Activated T-cell treated with anti-CD3 and anti-CD28 coated beads for 1 hour (primary cell): Measurements from ENCODE around the gene GRIK4.
"Not testable (repeated sequence)": the region's sequence is repeated elsewhere in the genome, so short reads cannot be mapped to it uniquely, and the experiment has no call there.

ENCODE experiments used
- DNase-seq: peaks from one replicate; pipeline ENCODE4 v3.0.0-alpha.2; 2020; ENCODE audit warnings: low read depth

Gene GRIK4, protein sequence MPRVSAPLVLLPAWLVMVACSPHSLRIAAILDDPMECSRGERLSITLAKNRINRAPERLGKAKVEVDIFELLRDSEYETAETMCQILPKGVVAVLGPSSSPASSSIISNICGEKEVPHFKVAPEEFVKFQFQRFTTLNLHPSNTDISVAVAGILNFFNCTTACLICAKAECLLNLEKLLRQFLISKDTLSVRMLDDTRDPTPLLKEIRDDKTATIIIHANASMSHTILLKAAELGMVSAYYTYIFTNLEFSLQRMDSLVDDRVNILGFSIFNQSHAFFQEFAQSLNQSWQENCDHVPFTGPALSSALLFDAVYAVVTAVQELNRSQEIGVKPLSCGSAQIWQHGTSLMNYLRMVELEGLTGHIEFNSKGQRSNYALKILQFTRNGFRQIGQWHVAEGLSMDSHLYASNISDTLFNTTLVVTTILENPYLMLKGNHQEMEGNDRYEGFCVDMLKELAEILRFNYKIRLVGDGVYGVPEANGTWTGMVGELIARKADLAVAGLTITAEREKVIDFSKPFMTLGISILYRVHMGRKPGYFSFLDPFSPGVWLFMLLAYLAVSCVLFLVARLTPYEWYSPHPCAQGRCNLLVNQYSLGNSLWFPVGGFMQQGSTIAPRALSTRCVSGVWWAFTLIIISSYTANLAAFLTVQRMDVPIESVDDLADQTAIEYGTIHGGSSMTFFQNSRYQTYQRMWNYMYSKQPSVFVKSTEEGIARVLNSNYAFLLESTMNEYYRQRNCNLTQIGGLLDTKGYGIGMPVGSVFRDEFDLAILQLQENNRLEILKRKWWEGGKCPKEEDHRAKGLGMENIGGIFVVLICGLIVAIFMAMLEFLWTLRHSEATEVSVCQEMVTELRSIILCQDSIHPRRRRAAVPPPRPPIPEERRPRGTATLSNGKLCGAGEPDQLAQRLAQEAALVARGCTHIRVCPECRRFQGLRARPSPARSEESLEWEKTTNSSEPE

DNA sequence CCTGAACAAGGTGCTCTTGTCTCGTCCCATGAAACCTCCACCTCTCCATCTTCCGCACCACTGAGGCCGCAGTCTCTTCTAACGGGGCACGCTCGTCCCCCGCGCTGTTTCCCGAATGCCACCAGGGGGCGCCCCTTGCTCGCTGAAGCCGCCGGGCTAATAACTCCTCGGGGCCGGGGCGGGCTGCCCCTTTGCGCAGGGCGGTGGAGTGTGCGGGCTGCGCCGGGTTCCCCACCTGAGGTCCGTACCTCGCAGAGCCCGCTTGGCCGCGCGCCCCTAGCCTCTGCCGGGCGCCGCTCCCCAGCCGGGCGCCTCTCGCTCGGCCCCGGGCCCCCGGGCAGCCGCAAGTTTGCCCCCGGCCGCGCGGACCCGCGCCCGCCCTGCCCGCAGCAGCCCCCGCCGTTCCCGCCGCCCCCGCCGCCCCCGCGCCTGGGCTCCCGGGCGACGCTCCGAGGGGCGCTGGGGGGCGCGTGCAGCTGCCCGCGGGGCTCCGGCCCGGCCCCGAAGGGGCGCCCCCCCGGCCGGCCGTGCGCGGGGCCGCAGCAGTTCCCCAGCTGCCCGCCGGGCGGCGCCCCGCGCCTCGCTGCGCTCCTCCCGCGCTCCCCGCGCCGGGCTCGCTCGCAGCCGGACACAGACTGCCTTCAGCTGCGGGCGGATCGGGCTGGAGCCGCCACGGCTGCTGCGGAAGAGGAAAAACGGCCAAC, at the start of gene GRIK4:
GRIK4 (plus strand) TSS at position 633 of the 704 bp plus-strand sequence. CDS start 148,571 bp downstream, outside the sequence.
- DNase-seq = peak; percentile 72

DNA sequence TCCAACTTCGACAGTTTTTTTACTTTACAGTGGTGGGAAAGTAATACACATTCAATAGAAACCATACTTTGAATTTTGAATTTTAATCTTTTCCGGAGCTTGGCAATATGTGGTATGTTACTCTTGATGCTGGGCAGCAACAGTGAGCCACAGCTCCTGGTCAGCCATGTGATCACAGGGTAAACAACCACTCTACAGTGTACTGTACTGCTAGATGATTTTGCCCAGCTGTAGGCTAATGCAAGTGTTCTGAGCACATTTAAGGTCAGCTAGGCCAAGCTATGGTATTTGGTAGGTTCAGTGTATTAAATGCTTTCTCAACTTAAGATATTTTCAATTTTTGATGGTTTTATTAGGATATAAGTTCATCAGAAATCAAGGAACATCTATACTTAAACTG, 48.7 kb upstream of the GRIK4 start:
- no peak for DNase-seq

- DNase-seq = no peak
These were observed 45.5 kb upstream of the GRIK4 start for GRCh38 chr11:120465921-120466534.

DNA sequence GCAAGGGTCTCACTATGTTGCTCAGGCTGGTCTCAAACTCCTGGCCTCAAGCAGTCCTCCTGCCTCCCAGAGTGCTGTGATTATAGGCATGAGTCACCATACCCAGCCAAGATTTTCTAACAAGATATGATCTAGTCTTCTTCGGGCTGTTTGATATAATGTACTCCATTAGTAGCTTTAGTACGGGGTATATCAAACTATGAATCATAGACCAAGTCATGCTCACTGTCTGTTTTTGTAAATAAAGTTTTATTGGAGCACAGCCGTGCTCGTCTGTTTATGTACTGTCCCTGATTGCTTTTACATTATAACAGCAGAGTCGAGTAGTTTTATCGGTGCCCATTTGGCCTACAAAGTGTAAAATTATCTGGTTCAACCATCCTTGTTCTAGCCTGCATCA, 43.9 kb upstream of the GRIK4 start:
- DNase-seq = no peak

GRCh38 chr11:120471131-120471530, 40.4 kb upstream of the GRIK4 start:
- DNase-seq = no peak

- no peak for DNase-seq
These were observed 39.6 kb upstream of the GRIK4 start for GRCh38 chr11:120471994-120472393.

GRCh38 chr11:120473503-120473902, 38.0 kb upstream of the GRIK4 start:
- no peak for DNase-seq

DNA sequence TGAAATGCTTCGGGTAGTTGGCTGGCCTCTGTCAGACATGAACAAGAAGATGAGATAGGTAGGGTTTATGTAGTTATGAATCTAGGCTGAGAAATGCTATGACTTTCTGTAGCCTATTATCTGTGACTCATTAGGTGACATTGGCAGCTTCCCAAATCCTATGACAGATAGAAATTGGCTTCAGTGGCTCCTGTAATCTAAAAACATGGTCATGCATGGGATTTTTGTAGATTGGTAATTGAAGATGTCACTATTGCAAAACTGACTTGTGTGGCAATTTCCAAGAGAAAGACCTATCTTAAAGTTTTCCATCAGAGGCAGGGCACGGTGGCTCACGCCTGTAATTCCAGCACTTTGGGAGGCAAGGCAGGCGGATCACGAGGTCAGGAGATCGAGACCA, 29.4 kb upstream of the GRIK4 start:
- DNase-seq = no peak

GRCh38 chr11:120484722-120485121, 26.8 kb upstream of the GRIK4 start:
- DNase-seq = no peak

DNA sequence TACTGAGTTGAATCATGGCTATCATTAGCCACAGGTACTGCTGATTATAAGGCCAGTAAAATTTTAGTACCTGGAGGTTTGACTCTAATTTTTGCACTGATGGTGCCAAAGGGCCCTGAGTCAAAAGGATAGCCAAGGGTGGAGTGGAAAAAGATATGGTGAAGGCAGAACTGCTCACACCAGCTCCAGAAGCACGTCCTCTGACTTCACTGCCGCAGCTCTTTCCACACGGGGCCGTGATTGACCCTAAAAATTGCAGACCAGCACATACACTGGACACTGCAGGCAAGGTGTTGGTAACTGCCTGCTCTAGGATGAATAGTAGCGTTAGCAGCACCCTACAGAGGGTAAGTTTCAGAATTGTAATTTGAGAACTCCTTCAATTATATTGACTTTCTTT, 25.4 kb upstream of the GRIK4 start:
- no peak for DNase-seq

GRCh38 chr11:120489799-120490198, 21.7 kb upstream of the GRIK4 start:
- no peak for DNase-seq

- DNase-seq = no peak
These were observed 19.1 kb upstream of the GRIK4 start for GRCh38 chr11:120492486-120492885.

DNA sequence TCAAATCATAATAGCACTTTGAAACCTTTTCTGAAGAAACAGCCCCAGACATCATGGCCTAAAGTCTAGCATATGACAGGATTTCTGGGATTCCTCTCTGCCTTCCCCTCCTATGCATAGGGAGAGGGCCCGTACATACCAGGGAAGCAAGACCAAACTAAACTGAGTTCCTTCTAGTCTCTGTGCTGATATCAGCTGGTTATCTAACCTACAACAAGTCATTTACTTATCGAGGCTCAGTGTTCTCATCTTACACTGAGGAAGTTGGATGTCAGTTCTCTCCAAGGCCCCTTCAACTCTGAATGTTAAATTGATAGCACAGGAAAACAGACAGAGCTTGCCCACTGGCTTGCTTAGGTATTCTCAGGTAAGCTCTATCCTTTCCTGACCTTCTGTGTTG, 17.0 kb upstream of the GRIK4 start:
- no peak for DNase-seq

GRCh38 chr11:120499088-120499487, 12.5 kb upstream of the GRIK4 start:
- DNase-seq = no peak

DNA sequence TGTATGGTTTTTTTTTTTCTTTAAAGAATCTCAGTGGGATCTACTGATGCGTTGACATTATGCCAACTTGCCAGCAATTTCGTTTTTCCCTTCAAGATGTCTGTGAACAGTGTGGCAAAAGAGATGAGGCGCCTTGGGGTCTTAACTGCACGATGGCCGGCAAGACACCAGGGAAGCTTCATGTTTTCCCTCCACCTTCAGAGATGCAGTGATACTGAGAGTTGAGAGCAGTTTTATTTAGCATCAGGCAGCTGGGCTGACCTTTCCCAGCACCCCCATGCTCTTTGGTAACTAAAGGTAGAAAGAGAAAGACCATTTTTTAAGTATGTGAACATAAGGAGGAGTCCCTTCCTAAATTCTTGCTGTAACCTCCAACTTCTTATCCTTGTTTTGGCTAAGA, 11.7 kb upstream of the GRIK4 start:
- no peak for DNase-seq

DNA sequence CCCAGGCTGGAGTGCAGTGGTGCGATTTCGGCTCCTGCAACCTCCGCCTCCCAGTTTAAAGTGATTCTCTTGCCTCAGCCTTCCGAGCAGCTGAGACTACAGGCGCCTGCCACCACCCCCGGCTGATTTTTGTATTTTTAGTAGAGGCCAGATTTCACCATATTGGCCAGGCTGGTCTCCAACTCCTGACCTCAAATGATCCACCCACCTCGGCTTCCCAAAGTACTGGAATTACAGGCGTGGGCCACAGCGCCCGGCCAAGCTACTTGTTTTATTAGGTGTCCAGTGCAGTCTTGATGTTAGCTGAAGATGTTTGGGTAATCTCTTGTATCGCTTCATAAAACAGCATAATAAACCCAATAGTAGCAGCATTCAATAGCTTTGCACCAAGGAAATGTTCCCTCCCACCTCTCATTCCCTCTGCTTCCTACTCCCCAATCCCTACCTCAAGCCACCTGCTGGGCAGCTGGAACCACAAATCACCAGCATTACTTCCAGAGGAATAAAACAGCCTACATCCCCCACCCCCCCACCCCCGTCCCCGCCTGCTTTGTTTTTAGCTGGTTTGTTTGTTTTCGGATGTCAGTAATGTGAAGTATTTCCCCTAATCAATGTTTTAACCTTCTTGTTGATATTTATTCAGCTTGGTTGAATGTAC, 11.0 kb upstream of the GRIK4 start:
- no peak for DNase-seq

DNA sequence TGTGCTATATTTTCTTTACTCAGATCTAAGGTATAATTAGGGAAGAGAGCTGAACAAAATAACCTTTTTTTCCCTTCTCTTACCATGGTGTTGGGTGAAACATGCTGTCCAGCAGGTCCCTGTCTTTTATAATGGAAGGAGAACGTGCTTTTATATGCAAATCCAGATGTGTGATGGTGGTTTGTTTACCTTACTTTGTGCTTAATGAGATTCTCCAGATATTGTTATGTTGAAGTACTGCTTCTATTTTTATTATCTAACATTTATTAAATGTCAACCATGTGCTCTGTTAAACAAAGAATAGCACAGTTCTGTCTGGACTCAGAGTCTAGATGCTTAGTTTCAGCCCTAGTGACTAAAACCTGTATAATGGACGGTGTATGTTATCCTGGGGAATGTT, 10.1 kb upstream of the GRIK4 start:
- DNase-seq = no peak

DNA sequence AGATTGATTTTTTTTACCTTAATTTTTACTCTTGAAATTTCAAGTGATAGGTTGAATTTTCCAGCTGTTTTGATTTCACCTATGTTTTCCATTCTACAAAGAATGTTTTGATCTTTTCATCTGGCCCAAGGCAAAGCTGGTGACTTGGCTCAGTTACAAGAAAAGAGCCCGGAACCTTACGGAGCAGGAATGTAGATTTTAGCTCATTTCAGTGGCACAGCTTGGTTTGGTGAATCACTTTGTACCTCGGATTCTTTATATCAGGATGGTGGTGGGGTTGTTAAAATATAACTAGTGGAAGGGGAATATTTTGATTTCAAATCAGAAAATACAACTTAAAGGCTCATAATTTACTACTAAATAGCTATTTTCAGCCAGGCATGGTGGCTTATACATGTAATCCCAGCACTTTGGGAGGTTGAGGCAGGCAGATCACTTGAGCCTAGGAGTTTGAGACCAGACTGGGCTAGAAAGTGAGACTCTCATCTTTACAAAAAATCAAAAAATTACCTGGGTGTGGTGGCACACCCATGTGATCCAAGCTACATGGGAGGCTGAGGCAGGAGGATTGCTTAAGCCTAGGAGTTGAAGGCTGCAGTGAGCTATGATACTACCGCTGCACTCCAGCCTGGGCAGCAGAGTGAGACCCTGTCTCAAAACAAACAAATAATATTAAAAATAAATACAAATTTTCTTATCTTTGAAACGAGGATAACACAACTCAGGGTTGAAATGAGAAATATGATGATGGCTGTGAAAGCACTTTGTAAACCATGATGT, 9.4 kb upstream of the GRIK4 start:
- DNase-seq = no peak

- not testable (repeated sequence) for DNase-seq
These were observed 8.0 kb upstream of the GRIK4 start for GRCh38 chr11:120503529-120503928.

- DNase-seq = no peak
These were observed 5.6 kb upstream of the GRIK4 start for GRCh38 chr11:120505801-120506425.
